Natural killer cell (primary cell): ENCODE measurements around the gene THSD4. TPM values are rescaled to one million over a fixed set of nuclear protein-coding genes. Genes with fewer than 3 reads are reported as not detected.

Experiments
- ATAC-seq, 3 donors: fragments of 150-1000 bp in 2 of 3; fragments of 200-7000 bp in 1 of 3; cut with Tn5 transposase; 1 replicate in 1 of 3; 2 replicates in 2 of 3; pipeline ENCODE4 v1.10.0; 2021; ENCODE audit warnings: mild to moderate bottlenecking in 2 of 3, moderate library complexity in 2 of 3
- DNase-seq, 2 donors: peaks; one replicate each; pipeline versions ENCODE4 v3.0.0 to v3.0.0-alpha.2; 2013 to 2021; ENCODE audit warnings: mixed read lengths in 1 of 2
- H3K27ac ChIP-seq: one replicate; pipeline ENCODE4 v1.5.1; 2013; ENCODE audit warnings: mild to moderate bottlenecking, low read length
- H3K27me3 ChIP-seq: one replicate; pipeline ENCODE4 v1.6.1; 2013; ENCODE audit warnings: low read length; ENCODE audit not compliant: control insufficient read depth, insufficient read depth
- H3K36me3 ChIP-seq: one replicate; pipeline ENCODE4 v1.6.1; 2013; ENCODE audit warnings: low read length; ENCODE audit not compliant: control insufficient read depth, insufficient read depth
- H3K4me1 ChIP-seq: one replicate; pipeline ENCODE4 v1.6.1; 2013; ENCODE audit warnings: low read length; ENCODE audit not compliant: control insufficient read depth, insufficient read depth
- H3K4me3 ChIP-seq: one replicate; pipeline ENCODE4 v1.5.1; 2013; ENCODE audit warnings: low read length
- H3K9me3 ChIP-seq: one replicate; pipeline ENCODE4 v1.6.1; 2013; ENCODE audit warnings: low read length; ENCODE audit not compliant: control insufficient read depth, insufficient read depth
- H3K27ac Mint-ChIP-seq, 2 donors: one replicate each; pipeline ENCODE4 v1.8.0; 2022; ENCODE audit warnings: mild to moderate bottlenecking in 2 of 2, mixed read lengths in 2 of 2, moderate library complexity in 1 of 2
- H3K27me3 Mint-ChIP-seq, 2 donors: one replicate each; pipeline ENCODE4 v1.8.0; 2022; ENCODE audit warnings: low read depth in 2 of 2, mixed read lengths in 2 of 2
- H3K36me3 Mint-ChIP-seq: one replicate; pipeline ENCODE4 v1.8.0; 2022; ENCODE audit warnings: mixed read lengths
- H3K4me1 Mint-ChIP-seq, 2 donors: one replicate each; pipeline ENCODE4 v1.8.0; 2022; ENCODE audit warnings: mixed read lengths in 2 of 2
- H3K4me3 Mint-ChIP-seq: one replicate; pipeline ENCODE4 v1.8.0; 2022; ENCODE audit warnings: mild to moderate bottlenecking, moderate library complexity, mixed read lengths
- H3K9me3 Mint-ChIP-seq, 2 donors: one replicate each; pipeline ENCODE4 v1.8.0; 2022; ENCODE audit warnings: mixed read lengths in 2 of 2
- CTCF ChIP-seq: fragments of 200-600 bp; IDR thresholded peaks from one replicate; pipeline ENCODE4 v1.8.0; 2022; ENCODE audit warnings: antibody characterized with exemption
- WGBS: methylation state at CpG from one replicate; pipeline ENCODE4 v1.1.7; 2013; ENCODE audit warnings: missing lambda C conversion rate; ENCODE audit not compliant: insufficient coverage; 5-methylcytosine and 5-hydroxymethylcytosine counted together
- intact Hi-C: fragments of 100-400 bp; cut with micrococcal nuclease; formaldehyde crosslinking; loops from one replicate; pipeline ENCODE4 v1.14.2; 2022
- total RNA-seq, 4 donors: library from RNA; stranded (reverse); fragments of 120-200 nt in 1 of 4; gene quantifications; one replicate each; pipeline versions ENCODE4 v1.2.3 to v1.2.4, GENCODE V29; 2013 to 2022

THSD4 gene
- total RNA-seq, 3 donors from 2014 or later (not counting 1 experiment from before 2014, with no cell fraction given) = not detected

- no peak for TF ChIP-seq CTCF
- no peaks in the 10 kb centered on the region for H3K36me3 ChIP-seq
- no peaks in the 10 kb centered on the region for H3K9me3 ChIP-seq
- H3K27ac Mint-ChIP-seq = no peak overlapping the region
- WGBS = 79% methylated on average over 6 of the region's 6 CpGs
- no peaks in the 10 kb centered on the region for H3K9me3 Mint-ChIP-seq
- H3K4me1 ChIP-seq = peaks cover 3% of the 10 kb centered on the region
- no peak for ATAC-seq
- H3K27me3 Mint-ChIP-seq = peaks cover 0 to 12% of the 10 kb centered on the region in 2 donors
- intact Hi-C loops = no loop called here
- H3K27ac ChIP-seq = no peak overlapping the region
- no peak for DNase-seq
- no peaks in the 10 kb centered on the region for H3K27me3 ChIP-seq
- peaks cover 0 to 10% of the 10 kb centered on the region in 2 donors for H3K4me1 Mint-ChIP-seq
- H3K36me3 Mint-ChIP-seq = no peaks in the 10 kb centered on the region
- H3K4me3 Mint-ChIP-seq = no peak overlapping the region
- H3K4me3 ChIP-seq = no peak overlapping the region
Measured at GRCh38 chr15:71374607-71375352, 259.5 kb downstream of the THSD4 start.

GRCh38 chr15:71375934-71376333 lies 260.7 kb downstream of the THSD4 start:
- H3K27me3 ChIP-seq = no peaks in the 10 kb centered on the region
- no peak overlapping the region for H3K27ac Mint-ChIP-seq
- 100% methylated on average over 3 of the region's 3 CpGs for WGBS
- H3K4me1 Mint-ChIP-seq = peaks cover 0 to 10% of the 10 kb centered on the region in 2 donors
- TF ChIP-seq CTCF = no peak
- H3K4me3 Mint-ChIP-seq = no peak overlapping the region
- H3K36me3 Mint-ChIP-seq = no peaks in the 10 kb centered on the region
- ATAC-seq = no peak
- H3K4me1 ChIP-seq = peaks cover 3% of the 10 kb centered on the region
- no peak overlapping the region for H3K27ac ChIP-seq
- H3K4me3 ChIP-seq = no peak overlapping the region
- peaks cover 0 to 10% of the 10 kb centered on the region in 2 donors for H3K27me3 Mint-ChIP-seq
- no peaks in the 10 kb centered on the region for H3K36me3 ChIP-seq
- no peaks in the 10 kb centered on the region for H3K9me3 ChIP-seq
- intact Hi-C loops = no loop called here
- no peaks in the 10 kb centered on the region for H3K9me3 Mint-ChIP-seq
- no peak for DNase-seq

- no peak for ATAC-seq
- Histone ChIP-seq H3K27me3 (peaks cover 3% of the 10 kb centered on the region), H3K36me3 (no peaks in the 10 kb centered on the region), H3K9me3 (no peaks in the 10 kb centered on the region), H3K4me3 (no peak overlapping the region), H3K27ac (no peak overlapping the region), H3K4me1 (no peaks in the 10 kb centered on the region)
- DNase-seq = no peak
- peaks cover 12 to 16% of the 10 kb centered on the region in 2 donors for H3K27me3 Mint-ChIP-seq
- no peaks in the 10 kb centered on the region for H3K9me3 Mint-ChIP-seq
- no peak overlapping the region for H3K27ac Mint-ChIP-seq
- 100% methylated on average over 2 of the region's 2 CpGs for WGBS
- H3K36me3 Mint-ChIP-seq = no peaks in the 10 kb centered on the region
- H3K4me1 Mint-ChIP-seq = peaks cover 0 to 4% of the 10 kb centered on the region in 2 donors
- intact Hi-C loops = no loop called here
- no peak for TF ChIP-seq CTCF
- H3K4me3 Mint-ChIP-seq = no peak overlapping the region
Measured at GRCh38 chr15:71379893-71380292, 264.6 kb downstream of the THSD4 start.

GRCh38 chr15:71380345-71380744 lies 265.1 kb downstream of the THSD4 start:
- peaks cover 3% of the 10 kb centered on the region for H3K27me3 ChIP-seq
- ATAC-seq (no peak), DNase-seq (no peak)
- no peaks in the 10 kb centered on the region for H3K9me3 ChIP-seq
- Mint-ChIP-seq H3K36me3 (no peaks in the 10 kb centered on the region), H3K27ac (no peak overlapping the region), H3K27me3 (peaks cover 16 to 20% of the 10 kb centered on the region in 2 donors), H3K4me3 (no peak overlapping the region), H3K9me3 (no peaks in the 10 kb centered on the region), H3K4me1 (peaks cover 0 to 2% of the 10 kb centered on the region in 2 donors)
- H3K36me3 ChIP-seq = no peaks in the 10 kb centered on the region
- WGBS = 66% methylated on average over 2 of the region's 2 CpGs
- no peak overlapping the region for H3K4me3 ChIP-seq
- intact Hi-C loops = no loop called here
- H3K27ac ChIP-seq = no peak overlapping the region
- H3K4me1 ChIP-seq = no peaks in the 10 kb centered on the region
- no peak for TF ChIP-seq CTCF
